MM.1S (cell line): Measurements from ENCODE around the gene SFXN5.

ENCODE experiments used
- EZH2 ChIP-seq: fragments of 300-600 bp; sonication (generic); optimal IDR thresholded peaks from 2 replicates; pipeline ENCODE3; 2017; ENCODE audit warnings: low read depth, mild to moderate bottlenecking, antibody characterized with exemption, low read length, mixed read lengths
- EZH2phosphoT487 ChIP-seq: fragments of 300-600 bp; sonication (generic); IDR thresholded peaks from 2 replicates; pipeline ENCODE4 v1.6.1; 2018; ENCODE audit warnings: antibody characterized with exemption, low read length
- TF ChIP-seq, protein P1 (sequence below): fragments of 300-600 bp; sonication (generic); IDR thresholded peaks from 2 replicates; pipeline ENCODE4 v1.5.1; 2016; ENCODE audit warnings: antibody characterized with exemption, low read length, mixed read lengths

DNA sequence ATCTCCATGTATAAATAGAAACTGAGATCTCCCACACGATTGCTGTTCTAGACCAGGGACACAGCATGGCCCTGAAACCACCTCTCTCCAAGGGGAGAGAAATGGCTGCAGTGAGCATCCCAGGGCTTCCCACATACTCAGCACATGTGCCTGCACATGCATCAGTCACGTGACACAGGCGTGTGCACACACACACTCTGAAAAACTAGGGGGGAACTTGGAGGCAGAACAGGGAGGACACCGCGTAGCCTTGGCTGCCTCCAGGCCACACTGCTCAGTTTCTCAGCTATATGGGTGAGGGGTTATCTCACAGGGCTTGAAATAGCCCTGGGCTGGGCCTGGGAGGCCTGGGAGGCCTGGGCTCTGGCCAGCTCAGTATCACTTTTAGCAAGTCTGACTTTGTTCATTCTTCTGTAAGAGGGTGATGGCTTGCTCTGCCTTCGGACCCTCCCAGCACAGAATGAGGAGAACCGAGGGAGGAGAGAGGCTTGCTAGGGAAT, 87.3 kb downstream of the SFXN5 start:
- TF ChIP-seq, protein P1, sequence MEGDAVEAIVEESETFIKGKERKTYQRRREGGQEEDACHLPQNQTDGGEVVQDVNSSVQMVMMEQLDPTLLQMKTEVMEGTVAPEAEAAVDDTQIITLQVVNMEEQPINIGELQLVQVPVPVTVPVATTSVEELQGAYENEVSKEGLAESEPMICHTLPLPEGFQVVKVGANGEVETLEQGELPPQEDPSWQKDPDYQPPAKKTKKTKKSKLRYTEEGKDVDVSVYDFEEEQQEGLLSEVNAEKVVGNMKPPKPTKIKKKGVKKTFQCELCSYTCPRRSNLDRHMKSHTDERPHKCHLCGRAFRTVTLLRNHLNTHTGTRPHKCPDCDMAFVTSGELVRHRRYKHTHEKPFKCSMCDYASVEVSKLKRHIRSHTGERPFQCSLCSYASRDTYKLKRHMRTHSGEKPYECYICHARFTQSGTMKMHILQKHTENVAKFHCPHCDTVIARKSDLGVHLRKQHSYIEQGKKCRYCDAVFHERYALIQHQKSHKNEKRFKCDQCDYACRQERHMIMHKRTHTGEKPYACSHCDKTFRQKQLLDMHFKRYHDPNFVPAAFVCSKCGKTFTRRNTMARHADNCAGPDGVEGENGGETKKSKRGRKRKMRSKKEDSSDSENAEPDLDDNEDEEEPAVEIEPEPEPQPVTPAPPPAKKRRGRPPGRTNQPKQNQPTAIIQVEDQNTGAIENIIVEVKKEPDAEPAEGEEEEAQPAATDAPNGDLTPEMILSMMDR = no peak
- no peak for TF ChIP-seq EZH2
- TF ChIP-seq EZH2phosphoT487 = no peak
